Measurements from ENCODE around the gene DDX56. TPM values are rescaled to one million over a fixed set of nuclear protein-coding genes. Genes with fewer than 3 reads are reported as not detected.
A peak's percentile ranks its signal among the peaks of the same experiment; 100 is the strongest.

DDX56 gene
- total and polyA plus RNA-seq, 2 of the 13 experiments (the other 11 are each of a cell fraction or from before 2014, with no cell fraction given), result 82.6 to 120 TPM

DNA sequence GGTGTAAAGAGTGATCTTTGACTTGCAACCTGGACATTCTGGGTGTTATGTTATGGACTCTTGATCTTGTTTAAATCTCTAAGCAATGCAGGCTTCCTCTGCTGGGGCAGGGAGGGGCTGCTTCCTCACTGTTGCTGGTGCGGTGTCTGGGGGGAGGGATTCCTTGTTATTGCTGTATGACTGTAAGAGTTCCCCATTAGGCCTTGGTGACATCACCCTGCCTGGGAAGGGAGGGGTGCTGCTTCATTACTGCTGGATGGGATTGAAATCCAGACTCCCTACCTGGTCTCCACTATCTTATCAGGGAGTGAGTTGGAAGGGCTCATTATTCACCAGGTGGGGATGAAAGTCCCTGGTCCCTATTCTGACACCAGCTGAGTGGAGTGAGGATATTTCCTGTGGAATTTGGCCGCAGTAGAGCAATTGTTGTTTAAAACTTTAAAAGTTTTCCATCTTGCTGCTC is 41.5 kb upstream of the DDX56 start (continued):
- TF ChIP-seq, protein P1, sequence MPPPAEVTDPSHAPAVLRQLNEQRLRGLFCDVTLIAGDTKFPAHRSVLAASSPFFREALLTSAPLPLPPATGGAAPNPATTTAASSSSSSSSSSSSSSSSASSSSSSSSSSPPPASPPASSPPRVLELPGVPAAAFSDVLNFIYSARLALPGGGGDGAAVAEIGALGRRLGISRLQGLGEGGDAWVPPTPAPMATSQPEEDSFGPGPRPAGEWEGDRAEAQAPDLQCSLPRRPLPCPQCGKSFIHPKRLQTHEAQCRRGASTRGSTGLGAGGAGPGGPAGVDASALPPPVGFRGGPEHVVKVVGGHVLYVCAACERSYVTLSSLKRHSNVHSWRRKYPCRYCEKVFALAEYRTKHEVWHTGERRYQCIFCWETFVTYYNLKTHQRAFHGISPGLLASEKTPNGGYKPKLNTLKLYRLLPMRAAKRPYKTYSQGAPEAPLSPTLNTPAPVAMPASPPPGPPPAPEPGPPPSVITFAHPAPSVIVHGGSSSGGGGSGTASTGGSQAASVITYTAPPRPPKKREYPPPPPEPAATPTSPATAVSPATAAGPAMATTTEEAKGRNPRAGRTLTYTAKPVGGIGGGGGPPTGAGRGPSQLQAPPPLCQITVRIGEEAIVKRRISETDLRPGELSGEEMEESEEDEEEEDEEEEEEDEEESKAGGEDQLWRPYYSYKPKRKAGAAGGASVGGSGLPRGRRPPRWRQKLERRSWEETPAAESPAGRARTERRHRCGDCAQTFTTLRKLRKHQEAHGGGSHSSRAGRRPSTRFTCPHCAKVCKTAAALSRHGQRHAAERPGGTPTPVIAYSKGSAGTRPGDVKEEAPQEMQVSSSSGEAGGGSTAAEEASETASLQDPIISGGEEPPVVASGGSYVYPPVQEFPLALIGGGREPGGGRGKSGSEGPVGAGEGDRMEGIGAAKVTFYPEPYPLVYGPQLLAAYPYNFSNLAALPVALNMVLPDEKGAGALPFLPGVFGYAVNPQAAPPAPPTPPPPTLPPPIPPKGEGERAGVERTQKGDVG (CRISPR knock-in tag; IDR thresholded peaks at IDR 0.05; ENCODE audit: borderline replicate concordance), result no peak
- TF ChIP-seq SMAD3 (CRISPR knock-in tag; IDR thresholded peaks at IDR 0.05) (no peak), CCAR2 (optimal IDR thresholded peaks at IDR 0.05; ENCODE audit: low read depth, low read length) (no peak), ZNF121 (CRISPR knock-in tag; IDR thresholded peaks at IDR 0.05) (no peak), MIXL1 (CRISPR knock-in tag; IDR thresholded peaks at IDR 0.05) (no peak), KLF13 (CRISPR knock-in tag; IDR thresholded peaks at IDR 0.05) (no peak), SYNCRIP (IDR thresholded peaks at IDR 0.05; ENCODE audit: insufficient read depth, low read depth, low read length) (no peak), ZNF260 (CRISPR knock-in tag; IDR thresholded peaks at IDR 0.05; ENCODE audit: borderline replicate concordance, low read depth) (no peak), SAFB2 (CRISPR knock-in tag; IDR thresholded peaks at IDR 0.05; ENCODE audit: borderline replicate concordance, low read depth) (no peak), ZZZ3 (CRISPR knock-in tag; IDR thresholded peaks at IDR 0.05; ENCODE audit: borderline replicate concordance) (no peak), ARHGAP35 (CRISPR knock-in tag; IDR thresholded peaks at IDR 0.05; ENCODE audit: borderline replicate concordance) (no peak), TSC22D2 (CRISPR knock-in tag; IDR thresholded peaks at IDR 0.05; ENCODE audit: borderline replicate concordance) (no peak), CREB1 (IDR thresholded peaks at IDR 0.05) (no peak), CREB1 (CRISPR knock-in tag; IDR thresholded peaks at IDR 0.05) (0 out of 2 replicates have a peak, but pooled peaks have one; percentile 10), MEIS2 (CRISPR knock-in tag; IDR thresholded peaks at IDR 0.05) (no peak), ZNF264 (CRISPR knock-in tag; IDR thresholded peaks at IDR 0.05) (no peak)
- TF ChIP-seq, protein P2, sequence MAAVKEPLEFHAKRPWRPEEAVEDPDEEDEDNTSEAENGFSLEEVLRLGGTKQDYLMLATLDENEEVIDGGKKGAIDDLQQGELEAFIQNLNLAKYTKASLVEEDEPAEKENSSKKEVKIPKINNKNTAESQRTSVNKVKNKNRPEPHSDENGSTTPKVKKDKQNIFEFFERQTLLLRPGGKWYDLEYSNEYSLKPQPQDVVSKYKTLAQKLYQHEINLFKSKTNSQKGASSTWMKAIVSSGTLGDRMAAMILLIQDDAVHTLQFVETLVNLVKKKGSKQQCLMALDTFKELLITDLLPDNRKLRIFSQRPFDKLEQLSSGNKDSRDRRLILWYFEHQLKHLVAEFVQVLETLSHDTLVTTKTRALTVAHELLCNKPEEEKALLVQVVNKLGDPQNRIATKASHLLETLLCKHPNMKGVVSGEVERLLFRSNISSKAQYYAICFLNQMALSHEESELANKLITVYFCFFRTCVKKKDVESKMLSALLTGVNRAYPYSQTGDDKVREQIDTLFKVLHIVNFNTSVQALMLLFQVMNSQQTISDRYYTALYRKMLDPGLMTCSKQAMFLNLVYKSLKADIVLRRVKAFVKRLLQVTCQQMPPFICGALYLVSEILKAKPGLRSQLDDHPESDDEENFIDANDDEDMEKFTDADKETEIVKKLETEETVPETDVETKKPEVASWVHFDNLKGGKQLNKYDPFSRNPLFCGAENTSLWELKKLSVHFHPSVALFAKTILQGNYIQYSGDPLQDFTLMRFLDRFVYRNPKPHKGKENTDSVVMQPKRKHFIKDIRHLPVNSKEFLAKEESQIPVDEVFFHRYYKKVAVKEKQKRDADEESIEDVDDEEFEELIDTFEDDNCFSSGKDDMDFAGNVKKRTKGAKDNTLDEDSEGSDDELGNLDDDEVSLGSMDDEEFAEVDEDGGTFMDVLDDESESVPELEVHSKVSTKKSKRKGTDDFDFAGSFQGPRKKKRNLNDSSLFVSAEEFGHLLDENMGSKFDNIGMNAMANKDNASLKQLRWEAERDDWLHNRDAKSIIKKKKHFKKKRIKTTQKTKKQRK (IDR thresholded peaks at IDR 0.05; ENCODE audit: low read length), result no peak
- TF ChIP-seq, protein P3, sequence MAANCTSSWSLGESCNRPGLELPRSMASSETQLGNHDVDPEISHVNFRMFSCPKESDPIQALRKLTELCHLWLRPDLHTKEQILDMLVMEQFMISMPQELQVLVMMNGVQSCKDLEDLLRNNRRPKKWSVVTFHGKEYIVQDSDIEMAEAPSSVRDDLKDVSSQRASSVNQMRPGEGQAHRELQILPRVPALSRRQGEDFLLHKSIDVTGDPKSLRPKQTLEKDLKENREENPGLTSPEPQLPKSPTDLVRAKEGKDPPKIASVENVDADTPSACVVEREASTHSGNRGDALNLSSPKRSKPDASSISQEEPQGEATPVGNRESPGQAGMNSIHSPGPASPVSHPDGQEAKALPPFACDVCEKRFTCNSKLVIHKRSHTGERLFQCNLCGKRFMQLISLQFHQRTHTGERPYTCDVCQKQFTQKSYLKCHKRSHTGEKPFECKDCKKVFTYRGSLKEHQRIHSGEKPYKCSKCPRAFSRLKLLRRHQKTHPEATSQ (CRISPR knock-in tag; IDR thresholded peaks at IDR 0.05; ENCODE audit: borderline replicate concordance), result no peak
- TF ChIP-seq, protein P4, sequence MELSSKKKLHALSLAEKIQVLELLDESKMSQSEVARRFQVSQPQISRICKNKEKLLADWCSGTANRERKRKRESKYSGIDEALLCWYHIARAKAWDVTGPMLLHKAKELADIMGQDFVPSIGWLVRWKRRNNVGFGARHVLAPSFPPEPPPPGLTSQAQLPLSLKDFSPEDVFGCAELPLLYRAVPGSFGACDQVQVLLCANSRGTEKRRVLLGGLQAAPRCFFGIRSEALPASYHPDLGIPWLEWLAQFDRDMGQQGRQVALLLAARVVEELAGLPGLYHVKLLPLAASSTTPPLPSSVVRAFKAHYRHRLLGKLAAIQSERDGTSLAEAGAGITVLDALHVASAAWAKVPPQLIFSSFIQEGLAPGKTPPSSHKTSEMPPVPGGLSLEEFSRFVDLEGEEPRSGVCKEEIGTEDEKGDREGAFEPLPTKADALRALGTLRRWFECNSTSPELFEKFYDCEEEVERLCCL (CRISPR knock-in tag; IDR thresholded peaks at IDR 0.05; ENCODE audit: borderline replicate concordance), result no peak

All from HepG2 (cell line).